ENCODE measurements around the gene ZNF280D.

ZNF280D gene

GRCh38 chr15:56734013-56734635 lies 815 bp upstream of the ZNF280D start (continued):
- TF ChIP-seq SNAI2 (CRISPR knock-in tag; IDR thresholded peaks at IDR 0.05) (no peak), OSR1 (CRISPR knock-in tag; IDR thresholded peaks at IDR 0.05) (no peak)

GRCh38 chr15:56732886-56733135 lies 498 bp downstream of the ZNF280D start:
- peak; percentile 57 for ATAC-seq

GRCh38 chr15:56732135-56732885 lies 999 bp downstream of the ZNF280D start:
- ATAC-seq: peak; percentile 53
- TF ChIP-seq ZC3H10 (CRISPR knock-in tag; IDR thresholded peaks at IDR 0.05) (no peak), TCF4 (CRISPR knock-in tag; IDR thresholded peaks at IDR 0.05; ENCODE audit: borderline replicate concordance) (no peak), ARNTL (CRISPR knock-in tag; IDR thresholded peaks at IDR 0.05; ENCODE audit: borderline replicate concordance, low read depth) (no peak), TSHZ2 (CRISPR knock-in tag; IDR thresholded peaks at IDR 0.05) (no peak), CSRNP3 (CRISPR knock-in tag; IDR thresholded peaks at IDR 0.05) (no peak), ZFP30 (CRISPR knock-in tag; IDR thresholded peaks at IDR 0.05) (no peak), CSDC2 (CRISPR knock-in tag; IDR thresholded peaks at IDR 0.05) (no peak), ISL1 (CRISPR knock-in tag; IDR thresholded peaks at IDR 0.05) (no peak), ESRRG (CRISPR knock-in tag; IDR thresholded peaks at IDR 0.05) (no peak), GLIS3 (CRISPR knock-in tag; IDR thresholded peaks at IDR 0.05) (no peak)

More at GRCh38 chr15:56732886-56733135, 498 bp downstream of the ZNF280D start:
- TF ChIP-seq BACH2 (CRISPR knock-in tag; IDR thresholded peaks at IDR 0.05; ENCODE audit: borderline replicate concordance) (no peak), TSHZ2 (CRISPR knock-in tag; IDR thresholded peaks at IDR 0.05) (no peak), RARB (CRISPR knock-in tag; IDR thresholded peaks at IDR 0.05) (no peak), TCF4 (CRISPR knock-in tag; IDR thresholded peaks at IDR 0.05; ENCODE audit: borderline replicate concordance) (no peak), CREB5 (CRISPR knock-in tag; IDR thresholded peaks at IDR 0.05; ENCODE audit: low read depth) (no peak), CSRNP3 (CRISPR knock-in tag; IDR thresholded peaks at IDR 0.05) (no peak), PATZ1 (CRISPR knock-in tag; IDR thresholded peaks at IDR 0.05; ENCODE audit: borderline replicate concordance) (no peak), ZC3H10 (CRISPR knock-in tag; IDR thresholded peaks at IDR 0.05) (no peak), CSDC2 (CRISPR knock-in tag; IDR thresholded peaks at IDR 0.05) (no peak), ZNF565 (CRISPR knock-in tag; conservative IDR thresholded peaks at IDR 0.05; ENCODE audit: low read depth) (no peak)
